Spinal cord (tissue), 10 donors: Measurements from ENCODE around the gene HIF3A. TPM values are rescaled to one million over a fixed set of nuclear protein-coding genes. Genes with fewer than 3 reads are reported as not detected.
"Not testable (repeated sequence)": the region's sequence is repeated elsewhere in the genome, so short reads cannot be mapped to it uniquely, and the experiment has no call there.

Source experiments
- DNase-seq, 6 donors: peaks; one replicate each; pipeline versions ENCODE4 v3.0.0 to v3.0.0-alpha.2; 2013 to 2015; ENCODE audit warnings: low spot score in 6 of 6, low read depth in 4 of 6
- H3K27ac ChIP-seq: one replicate; pipeline ENCODE4 v1.5.1; 2013; ENCODE audit warnings: low read depth, low read length, control low read depth
- H3K27me3 ChIP-seq: one replicate; pipeline ENCODE4 v1.6.1; 2013; ENCODE audit warnings: low read length; ENCODE audit not compliant: control insufficient read depth, insufficient read depth
- H3K36me3 ChIP-seq: one replicate; pipeline ENCODE4 v1.6.1; 2013; ENCODE audit warnings: low read length; ENCODE audit not compliant: control insufficient read depth, insufficient read depth
- H3K4me1 ChIP-seq: one replicate; pipeline ENCODE4 v1.6.1; 2013; ENCODE audit warnings: low read length; ENCODE audit not compliant: control insufficient read depth, insufficient read depth
- H3K4me3 ChIP-seq: one replicate; pipeline ENCODE4 v1.5.1; 2013; ENCODE audit warnings: low read depth, low read length, control low read depth
- H3K9me3 ChIP-seq: one replicate; pipeline ENCODE4 v1.6.1; 2013; ENCODE audit warnings: low read length; ENCODE audit not compliant: control insufficient read depth, insufficient read depth
- WGBS: methylation state at CpG from one replicate; pipeline ENCODE4 v1.1.5; 2013; ENCODE audit warnings: missing lambda C conversion rate; ENCODE audit not compliant: insufficient coverage; 5-methylcytosine and 5-hydroxymethylcytosine counted together
- polyA plus RNA-seq, 2 donors: library from polyadenylated mRNA; unstranded; fragments of 120-200 nt; gene quantifications; one replicate each; pipeline ENCODE4 v1.2.1, GENCODE V29; 2013; ENCODE audit not compliant: insufficient read length in 2 of 2
- total RNA-seq, 2 donors: library from RNA; depleted of rRNA in 1 of 2; stranded (reverse); fragments of 120-200 nt in 1 of 2; fragments of >200 nt in 1 of 2; gene quantifications; one replicate each; pipeline versions ENCODE4 v1.2.3 to v1.2.4, GENCODE V29; 2013 to 2014
- donor health status: healthy.

Gene HIF3A
- total and polyA plus RNA-seq, 4 donors: 16.9 to 93.8 (median 42.6) TPM

DNA sequence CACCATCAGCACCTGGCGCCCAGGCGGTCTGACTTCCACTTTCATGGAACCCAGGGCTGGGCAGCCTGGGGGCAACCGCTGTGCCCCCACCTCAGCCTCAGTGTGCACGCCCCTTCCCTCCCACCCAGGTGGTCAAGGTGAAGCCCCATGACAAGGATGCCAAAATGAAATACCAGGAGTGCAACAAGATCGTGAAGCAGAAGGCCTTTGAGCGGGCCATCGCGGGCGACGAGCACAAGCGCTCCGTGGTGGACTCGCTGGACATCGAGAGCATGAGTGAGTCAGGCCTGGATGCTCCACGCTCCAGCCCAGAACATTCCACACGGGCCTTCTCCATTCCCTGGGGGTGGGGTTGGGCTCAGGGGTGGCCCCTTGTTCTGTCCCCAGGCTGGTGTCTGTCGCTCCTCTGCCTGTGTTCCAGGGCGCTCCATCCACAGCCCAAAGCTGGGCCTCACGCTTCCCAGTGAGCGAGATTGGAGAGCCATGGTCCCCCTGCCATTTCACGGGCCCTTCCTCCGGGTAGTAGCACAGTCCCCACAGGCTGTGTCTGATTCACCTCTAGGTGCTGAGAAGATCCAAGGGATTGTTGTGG, 78.7 kb downstream of the HIF3A start:
- H3K27ac ChIP-seq, H3K9me3 ChIP-seq, DNase-seq, H3K27me3 ChIP-seq, H3K4me3 ChIP-seq: not testable (repeated sequence)
- WGBS: 98% methylated on average over 20 of the region's 22 CpGs
- Histone ChIP-seq H3K4me1 (peaks cover 20% of the 10 kb centered on the region), H3K36me3 (peaks cover 66% of the 10 kb centered on the region)

DNA sequence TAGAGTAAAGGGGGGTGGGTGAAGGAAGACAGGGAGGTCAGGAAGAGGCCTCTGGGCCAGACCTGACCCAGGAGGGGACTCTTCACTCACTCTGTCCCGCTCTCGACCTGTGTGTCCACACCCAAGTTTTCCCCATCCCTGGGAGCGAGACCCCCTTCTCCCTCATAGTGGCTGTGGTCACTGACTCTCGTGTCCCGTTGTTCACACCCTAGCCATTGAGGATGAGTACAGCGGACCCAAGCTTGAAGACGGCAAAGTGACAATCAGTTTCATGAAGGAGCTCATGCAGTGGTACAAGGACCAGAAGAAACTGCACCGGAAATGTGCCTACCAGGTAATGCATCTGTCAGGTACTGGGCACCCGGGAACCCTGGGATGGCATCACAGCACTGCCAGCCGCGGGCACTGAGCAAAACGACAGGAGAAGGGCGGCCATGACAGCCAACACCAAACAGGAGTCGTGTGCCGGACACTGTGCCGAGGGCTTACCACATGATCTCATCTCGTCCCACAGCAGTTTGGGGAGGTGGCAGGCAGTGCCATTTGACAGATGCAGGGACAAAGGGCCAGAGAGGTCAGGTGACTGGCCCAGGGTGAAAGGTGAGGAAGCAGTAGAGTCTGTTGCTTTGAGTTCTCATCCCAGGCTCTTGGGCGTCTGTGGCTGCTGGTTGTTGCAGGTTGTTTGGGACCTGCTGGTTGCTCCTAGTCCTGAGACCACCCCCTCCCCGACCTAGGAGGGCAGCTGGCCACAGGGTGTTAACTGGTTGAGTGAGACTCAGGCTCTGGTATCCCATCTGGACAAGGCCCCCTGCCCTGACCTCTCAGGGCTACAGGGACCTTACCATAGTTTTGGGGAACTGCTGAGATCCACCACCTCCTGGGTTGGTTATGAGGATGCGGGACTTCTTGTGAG, 79.7 kb downstream of the HIF3A start:
- H3K27ac ChIP-seq: no peak overlapping the region
- H3K27me3 ChIP-seq: no peaks in the 10 kb centered on the region
- peaks cover 20% of the 10 kb centered on the region for H3K4me1 ChIP-seq
- no peak for DNase-seq
- no peaks in the 10 kb centered on the region for H3K9me3 ChIP-seq
- H3K4me3 ChIP-seq: no peak overlapping the region
- WGBS: 97% methylated on average over 20 of the region's 20 CpGs
- H3K36me3 ChIP-seq: peaks cover 64% of the 10 kb centered on the region

DNA sequence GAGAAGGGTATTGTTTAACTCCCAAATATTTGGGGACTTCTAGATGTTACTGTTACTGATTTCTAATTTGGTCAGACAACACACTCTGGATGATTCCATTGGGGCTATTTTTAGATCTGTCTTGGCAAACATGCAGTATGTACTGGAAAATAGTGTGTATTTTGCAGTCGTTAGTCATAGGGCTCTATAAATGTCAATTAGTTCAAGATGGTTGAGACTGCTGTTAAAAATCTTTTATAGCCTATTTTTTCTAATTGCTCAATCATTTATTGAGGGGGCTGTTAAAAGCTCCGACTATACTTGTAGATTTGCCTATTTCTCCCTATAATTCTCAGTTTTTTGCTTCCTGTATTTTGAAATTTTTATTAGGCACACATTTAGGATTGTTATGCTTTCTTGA, 81.4 kb downstream of the HIF3A start:
- WGBS: no CpG with 5 or more reads among the region's 2 CpGs
- Histone ChIP-seq H3K4me3 (no peak overlapping the region), H3K36me3 (peaks cover 65% of the 10 kb centered on the region), H3K27ac (no peak overlapping the region), H3K9me3 (no peaks in the 10 kb centered on the region), H3K27me3 (no peaks in the 10 kb centered on the region), H3K4me1 (peaks cover 17% of the 10 kb centered on the region)
- DNase-seq: peak in 2 of 6 donors; percentile 50 to 58

DNA sequence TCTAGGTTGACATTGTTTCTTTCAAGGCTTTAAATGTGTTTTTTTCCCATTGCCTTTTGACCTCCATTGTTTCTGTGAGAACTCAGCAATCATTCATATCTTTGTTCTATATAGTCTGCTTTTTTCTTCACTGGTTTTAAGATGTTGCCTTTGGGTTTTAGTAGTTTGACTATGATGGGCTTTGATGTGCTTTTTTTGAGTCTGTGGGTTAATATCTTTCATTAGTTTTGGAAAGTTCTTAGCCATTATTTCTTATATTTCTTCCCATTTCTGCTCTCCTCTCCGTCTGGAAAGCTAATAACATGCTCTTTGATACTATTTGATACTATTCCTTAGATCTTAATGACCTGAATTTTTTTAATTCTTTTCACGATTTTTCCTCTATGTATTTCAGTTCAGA, 83.8 kb downstream of the HIF3A start:
- Histone ChIP-seq H3K27ac (no peak overlapping the region), H3K4me3 (no peak overlapping the region), H3K9me3 (no peaks in the 10 kb centered on the region), H3K36me3 (peaks cover 67% of the 10 kb centered on the region), H3K27me3 (no peaks in the 10 kb centered on the region), H3K4me1 (peaks cover 4% of the 10 kb centered on the region)
- DNase-seq: no peak
- no CpG with 5 or more reads among the region's 2 CpGs for WGBS

DNA sequence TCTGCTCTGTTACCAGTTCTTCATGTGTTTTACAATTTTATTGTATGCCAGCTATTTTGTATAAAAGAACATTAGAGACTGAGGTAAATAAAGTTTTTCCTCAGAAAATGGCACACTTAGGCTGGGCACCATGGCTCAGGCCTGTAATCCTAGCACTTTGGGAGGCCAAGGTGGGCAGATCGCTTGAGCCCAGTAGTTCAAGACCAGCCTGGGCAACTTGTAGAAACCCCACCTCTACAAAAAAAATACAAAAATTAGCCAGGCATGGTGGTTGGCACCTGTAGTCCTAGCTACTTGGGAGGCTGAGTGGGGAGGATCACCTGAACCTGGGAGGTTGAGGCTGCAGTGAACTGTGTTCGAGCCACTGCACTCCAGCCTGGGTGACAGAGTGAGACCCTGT, 84.5 kb downstream of the HIF3A start:
- Histone ChIP-seq H3K4me3 (no peak overlapping the region), H3K9me3 (no peaks in the 10 kb centered on the region), H3K4me1 (peaks cover 4% of the 10 kb centered on the region), H3K36me3 (peaks cover 67% of the 10 kb centered on the region), H3K27me3 (no peaks in the 10 kb centered on the region), H3K27ac (no peak overlapping the region)
- DNase-seq: no peak
- 100% methylated on average over 1 of the region's 2 CpGs for WGBS

DNA sequence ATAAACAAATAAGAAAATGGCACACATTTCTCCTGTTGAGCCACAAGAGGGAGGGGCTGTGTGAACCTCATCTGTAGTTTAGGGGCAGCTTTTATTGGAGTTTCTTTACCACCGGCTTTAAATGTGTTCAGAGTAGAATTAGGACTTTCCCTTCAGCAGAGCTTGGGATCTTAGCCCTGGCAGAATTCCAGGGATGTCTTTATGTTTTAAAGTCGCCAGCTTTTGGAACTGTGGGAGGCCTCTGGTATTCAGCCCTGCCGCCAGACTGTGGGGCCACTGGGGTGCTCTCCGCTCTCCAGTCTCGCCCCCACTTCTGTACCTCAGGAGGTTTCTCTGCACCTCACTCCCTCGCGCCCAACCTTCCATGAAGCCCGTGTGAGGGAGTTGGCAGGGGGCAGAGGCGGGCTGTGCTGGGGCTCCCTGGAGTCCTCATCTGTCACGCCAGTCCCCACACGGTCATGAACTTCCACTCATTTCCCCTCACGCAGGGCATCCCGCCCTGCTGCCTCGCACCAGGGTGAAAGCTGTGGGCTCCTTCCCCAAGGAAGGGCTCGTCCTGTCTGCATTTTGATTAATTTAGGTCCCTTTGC, 85.0 kb downstream of the HIF3A start:
- no peak overlapping the region for H3K27ac ChIP-seq
- H3K4me3 ChIP-seq: no peak overlapping the region
- no peaks in the 10 kb centered on the region for H3K27me3 ChIP-seq
- peak in 1 of 6 donors; percentile 47 for DNase-seq
- H3K36me3 ChIP-seq: peaks cover 67% of the 10 kb centered on the region
- H3K4me1 ChIP-seq: peaks cover 4% of the 10 kb centered on the region
- 67% methylated on average over 12 of the region's 15 CpGs for WGBS
- no peaks in the 10 kb centered on the region for H3K9me3 ChIP-seq

DNA sequence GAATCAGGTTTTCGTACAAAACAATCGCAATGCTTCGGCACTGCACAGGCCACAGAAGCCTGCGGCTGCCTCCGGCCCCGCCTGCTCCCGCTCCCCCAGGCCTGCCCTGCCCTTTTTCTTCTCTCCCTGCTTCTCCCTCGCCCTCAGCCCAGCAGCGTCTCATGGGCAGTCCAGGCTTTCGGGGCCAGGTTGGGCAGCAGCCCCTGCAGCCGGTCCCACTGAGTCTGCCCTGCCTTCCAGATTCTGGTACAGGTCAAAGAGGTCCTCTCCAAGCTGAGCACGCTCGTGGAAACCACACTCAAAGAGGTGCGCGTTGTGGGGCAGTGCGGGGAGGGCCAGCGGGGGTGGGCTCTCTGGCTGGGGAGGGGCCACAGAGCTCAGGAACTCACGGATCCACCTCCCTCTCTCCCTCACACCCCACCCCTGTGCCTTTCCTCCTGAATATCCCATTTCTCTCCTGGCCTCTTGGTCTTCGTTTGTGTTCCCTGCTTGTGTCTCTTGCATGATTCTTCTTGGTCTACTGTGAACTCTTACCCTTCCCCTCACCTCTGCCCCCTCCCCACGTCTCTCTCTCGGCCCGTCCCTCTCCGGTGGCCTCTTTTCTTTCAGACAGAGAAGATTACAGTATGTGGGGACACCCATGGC, 86.5 kb downstream of the HIF3A start:
- no peak overlapping the region for H3K4me3 ChIP-seq
- peaks cover 78% of the 10 kb centered on the region for H3K36me3 ChIP-seq
- WGBS: 82% methylated on average over 21 of the region's 23 CpGs
- H3K4me1 ChIP-seq: peaks cover 4% of the 10 kb centered on the region
- H3K9me3 ChIP-seq: no peaks in the 10 kb centered on the region
- DNase-seq: no peak
- H3K27ac ChIP-seq: no peak overlapping the region
- H3K27me3 ChIP-seq: no peaks in the 10 kb centered on the region

DNA sequence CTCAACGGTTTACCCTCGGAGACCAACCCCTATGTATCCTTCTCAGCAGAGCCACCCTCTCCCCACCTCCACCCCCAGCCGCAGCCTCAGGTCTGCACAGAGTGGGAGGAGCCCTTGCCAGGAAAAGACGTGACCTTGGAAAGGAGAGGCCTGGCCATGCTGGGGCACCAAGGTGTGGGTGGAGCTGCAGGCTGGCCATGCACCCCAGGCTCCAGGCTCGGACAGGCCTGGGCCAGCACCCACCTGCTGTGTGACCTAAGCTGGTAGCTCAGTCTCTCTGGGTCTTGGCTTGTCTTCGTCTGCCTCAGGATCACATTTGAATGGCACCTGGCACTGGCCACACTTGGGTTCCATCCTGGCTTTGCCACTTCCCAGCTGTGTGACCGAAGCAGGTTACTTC, 87.0 kb downstream of the HIF3A start:
- peaks cover 4% of the 10 kb centered on the region for H3K4me1 ChIP-seq

DNA sequence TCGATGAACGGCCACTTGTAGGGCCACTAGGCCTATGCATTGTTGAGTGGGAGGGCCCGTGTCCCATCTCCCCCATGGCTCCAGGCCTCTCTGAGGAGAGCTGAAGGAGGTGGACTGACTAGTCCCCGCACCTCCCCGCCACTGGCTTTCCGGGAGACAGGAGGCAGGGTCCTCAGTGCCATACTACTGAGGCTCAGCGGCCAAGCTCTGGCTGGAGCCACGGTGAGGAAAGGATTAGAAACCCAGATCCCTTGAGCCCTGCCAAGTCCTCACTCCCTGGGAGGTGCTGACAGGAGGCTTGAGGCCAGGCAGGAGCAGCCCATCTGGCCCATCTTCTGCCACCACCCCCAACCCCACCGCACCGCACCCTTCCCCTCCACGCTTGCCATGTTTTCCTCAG, 87.6 kb downstream of the HIF3A start:
- no peak overlapping the region for H3K27ac ChIP-seq
- DNase-seq: no peak
- 98% methylated on average over 10 of the region's 11 CpGs for WGBS
- peaks cover 83% of the 10 kb centered on the region for H3K36me3 ChIP-seq
- H3K27me3 ChIP-seq: no peaks in the 10 kb centered on the region
- peaks cover 4% of the 10 kb centered on the region for H3K4me1 ChIP-seq
- H3K4me3 ChIP-seq: no peak overlapping the region
- no peaks in the 10 kb centered on the region for H3K9me3 ChIP-seq

More for the DNA sequence above, 87.0 kb downstream of the HIF3A start:
- WGBS: 90% methylated on average over 4 of the region's 7 CpGs
- Histone ChIP-seq H3K4me3 (no peak overlapping the region), H3K27me3 (no peaks in the 10 kb centered on the region), H3K27ac (no peak overlapping the region), H3K9me3 (no peaks in the 10 kb centered on the region), H3K36me3 (peaks cover 82% of the 10 kb centered on the region)
- no peak for DNase-seq
